NCI-H524 treated with DMSO at 0.1 percent for 48 hours (cell line): ENCODE measurements around the gene ALG13.
"Not testable (repeated sequence)": the region's sequence is repeated elsewhere in the genome, so short reads cannot be mapped to it uniquely, and the experiment has no call there.

Source experiments
- DNase-seq: peaks from one replicate; lab custom pipeline; 2025; lab: John Stamatoyannopoulos, UW

Gene ALG13

DNA sequence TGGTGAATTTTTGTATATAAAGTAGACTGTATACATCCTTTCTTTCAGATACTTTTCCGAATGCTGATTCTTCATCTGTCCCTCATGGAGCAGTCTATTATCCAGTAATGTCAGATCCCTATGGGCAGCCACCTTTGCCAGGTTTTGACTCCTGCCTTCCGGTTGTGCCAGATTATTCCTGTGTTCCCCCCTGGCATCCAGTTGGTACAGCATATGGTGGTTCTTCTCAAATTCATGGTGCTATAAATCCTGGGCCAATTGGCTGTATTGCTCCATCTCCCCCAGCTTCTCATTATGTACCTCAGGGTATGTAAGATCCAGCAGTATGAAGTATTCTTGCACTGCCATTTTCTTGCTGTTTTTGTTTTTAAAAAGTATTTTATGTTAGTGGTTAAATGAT, 78.7 kb downstream of the ALG13 start:
- DNase-seq: no peak

DNA sequence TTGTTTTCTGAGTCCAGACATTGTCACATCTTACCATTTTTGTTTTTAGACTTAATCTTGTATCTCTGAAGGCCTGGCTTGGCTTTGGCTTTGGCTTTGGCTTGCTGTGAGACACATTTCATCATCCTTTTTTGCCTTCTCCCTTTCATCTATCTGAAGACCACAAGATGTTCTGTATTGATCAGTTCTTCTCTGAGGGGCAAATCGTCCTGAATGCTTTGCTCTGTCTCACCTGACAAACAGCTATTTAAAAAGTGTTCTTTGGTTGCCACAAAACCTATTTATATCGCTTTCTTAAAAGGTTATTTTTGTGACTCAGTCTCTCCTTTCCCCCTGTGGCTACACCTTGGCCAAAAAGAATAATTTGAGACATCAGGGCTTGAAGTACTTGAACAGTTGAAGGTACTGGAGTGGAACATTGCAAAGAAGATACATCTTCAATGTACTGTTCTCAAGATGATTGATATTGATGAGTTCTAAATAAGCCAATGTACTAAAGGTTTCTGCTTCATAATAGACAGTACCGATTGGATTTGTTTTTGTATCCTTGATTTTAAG, 80.7 kb downstream of the ALG13 start:
- no peak for DNase-seq

DNA sequence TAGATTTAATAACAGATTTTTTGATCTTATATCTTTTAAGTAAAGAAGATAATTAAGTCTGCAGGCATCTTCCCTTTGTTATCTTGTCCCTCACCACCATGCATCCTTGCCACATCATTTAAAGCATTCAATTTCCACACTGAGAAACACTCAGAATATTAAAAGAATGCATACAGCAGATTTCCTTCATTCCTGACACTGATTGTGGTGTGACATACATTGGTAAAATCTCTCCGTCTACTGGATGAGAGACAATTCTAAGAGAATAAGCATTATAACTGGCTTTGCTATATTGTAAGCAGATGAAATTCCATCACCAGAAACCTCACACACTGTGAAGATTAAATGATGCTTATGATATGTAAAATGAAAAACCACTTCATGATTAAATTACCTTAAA, 97.6 kb downstream of the ALG13 start:
- no peak for DNase-seq

DNA sequence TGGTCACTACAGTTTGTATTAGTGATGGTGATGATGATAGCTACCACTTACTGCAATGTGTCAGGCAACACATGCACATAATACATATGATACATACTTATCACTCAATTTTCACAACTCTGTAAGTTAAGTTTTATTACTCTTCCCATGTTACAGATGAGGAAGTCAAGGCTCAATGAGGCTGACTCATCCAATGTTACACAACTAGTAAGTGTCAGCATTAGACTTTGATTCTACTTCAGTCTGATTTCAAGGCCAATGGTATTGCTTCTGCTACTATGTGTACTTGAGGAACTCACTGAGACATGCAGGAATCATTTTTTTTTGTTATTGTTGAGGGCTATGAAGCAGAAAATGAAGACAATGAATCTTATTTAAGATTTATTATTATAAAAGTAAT, 98.6 kb downstream of the ALG13 start:
- no peak for DNase-seq

DNA sequence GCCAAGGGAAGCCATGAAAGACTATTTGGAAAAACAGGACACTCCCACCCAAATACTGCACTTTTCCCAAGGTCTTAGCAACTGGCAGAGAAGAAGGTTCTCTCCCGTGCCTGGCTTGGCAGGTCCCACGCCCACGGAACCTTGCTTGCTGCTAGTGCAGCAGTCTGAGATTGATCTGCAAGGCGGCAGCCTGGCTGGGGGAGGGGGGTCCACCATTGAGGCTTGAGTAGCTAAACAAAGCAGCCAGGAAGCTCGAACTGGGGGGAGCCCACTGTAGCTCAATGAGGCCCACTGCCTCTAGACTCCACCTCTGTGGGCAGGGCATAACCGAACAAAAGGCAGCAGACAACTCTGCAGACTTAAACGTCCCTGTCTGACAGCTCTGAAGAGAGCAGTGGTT, 103.7 kb downstream of the ALG13 start:
- no peak for DNase-seq

DNA sequence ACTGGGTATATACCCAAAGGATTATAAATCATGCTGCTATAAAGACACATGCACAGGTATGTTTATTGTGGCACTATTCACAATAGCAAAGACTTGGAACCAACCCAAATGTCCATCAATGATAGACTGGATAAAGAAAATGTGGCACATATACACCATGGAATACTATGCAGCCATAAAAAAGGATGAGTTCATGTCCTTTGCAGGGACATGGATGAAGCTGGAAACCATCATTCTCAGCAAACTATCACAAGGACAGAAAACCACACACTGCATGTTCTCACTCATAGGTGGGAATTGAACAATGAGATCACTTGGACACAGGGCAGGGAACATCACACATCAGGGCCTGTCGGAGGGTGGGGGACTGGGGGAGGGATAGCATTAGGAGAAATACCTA, 109.1 kb downstream of the ALG13 start:
- DNase-seq: not testable (repeated sequence)
